Ascending aorta (tissue), 2 donors: ENCODE results near the gene CMIP. TPM values are rescaled to one million over a fixed set of nuclear protein-coding genes. Genes with fewer than 3 reads are reported as not detected.

Source experiments
- DNase-seq, 2 donors: peaks; one replicate each; pipeline ENCODE4 v3.0.0-alpha.2; 2019; ENCODE audit warnings: low spot score in 2 of 2
- H3K27ac ChIP-seq, 2 donors: fragments of 200-600 bp; sonication (generic); one replicate each; pipeline ENCODE4 v1.5.1; 2016 to 2017; ENCODE audit warnings: mild to moderate bottlenecking in 1 of 2
- H3K27me3 ChIP-seq: fragments of 200-600 bp; sonication (generic); one replicate; pipeline ENCODE4 v1.5.1; 2017
- H3K36me3 ChIP-seq, 2 donors: fragments of 200-600 bp; sonication (generic); one replicate each; pipeline ENCODE4 v1.5.1; 2016
- H3K4me1 ChIP-seq, 2 donors: fragments of 200-600 bp; sonication (generic); one replicate each; pipeline ENCODE4 v1.5.1; 2016 to 2017; ENCODE audit warnings: mild to moderate bottlenecking in 1 of 2
- H3K4me3 ChIP-seq, 2 donors: fragments of 200-600 bp; sonication (generic); one replicate each; pipeline ENCODE4 v1.5.1; 2016 to 2017; ENCODE audit warnings: mild to moderate bottlenecking in 1 of 2
- H3K9me3 ChIP-seq, 2 donors: fragments of 200-600 bp; sonication (generic); one replicate each; pipeline ENCODE4 v1.5.1; 2016
- CTCF ChIP-seq, 3 experiments: fragments of 200-600 bp in 2 of 3; fragments of 450-650 bp in 1 of 3; sonication (generic) in 2 of 3; IDR thresholded peaks; one replicate each; pipeline ENCODE4 v1.5.1; 2016 to 2019; ENCODE audit warnings: antibody characterized with exemption in 3 of 3, mild to moderate bottlenecking in 1 of 3, moderate library complexity in 1 of 3
- intact Hi-C: fragments of 100-400 bp; cut with DNase I; formaldehyde crosslinking; loops from one replicate; pipeline ENCODE4 v1.15.1; 2023
- total RNA-seq: library from RNA; depleted of rRNA; stranded (reverse); fragments of >200 nt; gene quantifications from one replicate; pipeline ENCODE4 v1.1.0, GENCODE V29; 2016

The CMIP gene
- total RNA-seq, 1 donor from 2014 or later, result 110 TPM

GRCh38 chr16:81665588-81665987, 221.0 kb downstream of the CMIP start:
- H3K4me3 ChIP-seq, result no peak overlapping the region
- H3K36me3 ChIP-seq, result peaks cover 5 to 31% of the 10 kb centered on the region in 2 donors
- no peak overlapping the region for H3K27ac ChIP-seq
- intact Hi-C loops, result no loop called here
- H3K9me3 ChIP-seq, result no peaks in the 10 kb centered on the region
- no peaks in the 10 kb centered on the region for H3K27me3 ChIP-seq
- no peak for TF ChIP-seq CTCF (IDR thresholded peaks at IDR 0.05)
- H3K4me1 ChIP-seq, result no peaks in the 10 kb centered on the region
- DNase-seq, result no peak

DNA sequence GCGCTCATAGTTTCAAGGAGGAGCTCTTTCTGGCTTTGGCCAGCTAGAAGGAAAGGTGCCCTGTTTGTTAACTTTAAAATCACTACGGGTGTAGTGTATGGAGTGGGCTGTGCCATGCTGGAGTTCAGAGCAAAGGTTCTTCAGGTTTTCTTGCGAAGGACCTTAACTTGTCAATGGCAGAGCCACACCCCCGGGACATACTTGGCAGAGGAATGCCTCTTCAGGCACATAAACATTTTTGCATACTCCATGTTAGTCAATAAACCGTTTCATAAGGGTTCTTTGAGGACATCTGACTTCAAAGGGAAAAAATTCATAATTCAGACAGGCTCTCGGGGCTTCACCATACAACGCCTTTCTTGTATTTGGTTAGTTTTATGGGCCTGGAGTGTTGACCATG, 221.5 kb downstream of the CMIP start:
- intact Hi-C loops, result no loop called here
- no peaks in the 10 kb centered on the region for H3K27me3 ChIP-seq
- H3K4me3 ChIP-seq, result no peak overlapping the region
- H3K9me3 ChIP-seq, result no peaks in the 10 kb centered on the region
- peaks cover under 1 to 26% of the 10 kb centered on the region in 2 donors for H3K36me3 ChIP-seq
- H3K4me1 ChIP-seq, result no peaks in the 10 kb centered on the region
- H3K27ac ChIP-seq, result no peak overlapping the region
- DNase-seq, result no peak
- no peak for TF ChIP-seq CTCF (IDR thresholded peaks at IDR 0.05)

- intact Hi-C loops, result no loop called here
- TF ChIP-seq CTCF (IDR thresholded peaks at IDR 0.05), result no peak
- peaks cover 4 to 34% of the 10 kb centered on the region in 2 donors for H3K36me3 ChIP-seq
- no peak for DNase-seq
- no peaks in the 10 kb centered on the region for H3K4me1 ChIP-seq
- H3K4me3 ChIP-seq, result no peak overlapping the region
- no peak overlapping the region for H3K27ac ChIP-seq
- no peaks in the 10 kb centered on the region for H3K9me3 ChIP-seq
- no peaks in the 10 kb centered on the region for H3K27me3 ChIP-seq
Observed at GRCh38 chr16:81668243-81669097, 223.9 kb downstream of the CMIP start.

DNA sequence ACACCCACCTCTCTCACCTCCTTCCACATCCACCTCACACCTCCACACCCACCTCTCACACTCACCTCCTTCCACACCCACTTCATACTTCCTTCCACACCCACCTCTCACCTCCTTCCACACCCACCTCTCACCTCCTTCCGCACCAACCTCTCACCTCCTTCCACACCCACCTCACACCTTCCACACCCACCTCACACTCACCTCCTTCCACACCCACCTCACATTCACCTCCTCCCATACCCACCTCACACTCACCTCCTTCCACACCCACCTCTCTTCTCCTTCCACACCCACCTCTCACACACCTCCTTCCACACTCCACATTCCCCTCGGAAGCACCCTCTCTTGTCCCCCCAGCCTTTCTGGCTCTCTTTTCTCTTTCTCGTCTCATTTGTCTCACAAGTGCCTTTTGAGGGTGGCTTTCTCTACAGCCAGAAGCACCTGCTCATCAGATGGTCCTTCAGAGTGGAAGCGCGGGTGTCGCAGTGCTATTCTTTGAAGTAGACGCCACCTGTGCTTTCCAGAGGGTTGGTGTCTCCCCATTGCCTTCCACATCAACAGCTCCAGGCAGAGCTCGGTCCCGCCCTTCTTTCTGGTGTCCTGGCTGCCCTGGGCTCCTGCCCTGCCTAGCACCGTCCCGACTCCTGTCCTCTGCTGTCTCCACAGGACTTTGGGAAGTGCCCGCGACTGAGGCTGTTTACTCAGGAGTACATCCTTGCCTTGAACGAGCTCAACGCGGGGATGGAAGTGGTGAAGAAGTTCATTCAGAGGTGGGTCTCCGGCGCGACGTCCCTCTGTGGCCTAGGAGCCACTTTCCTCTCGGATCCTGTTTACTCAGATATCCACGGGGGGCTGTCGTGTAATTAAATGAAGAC, 225.1 kb downstream of the CMIP start:
- Histone ChIP-seq H3K4me3 (no peak overlapping the region), H3K9me3 (no peaks in the 10 kb centered on the region), H3K4me1 (no peaks in the 10 kb centered on the region), H3K27ac (no peak overlapping the region), H3K36me3 (peaks cover 4 to 26% of the 10 kb centered on the region in 2 donors), H3K27me3 (no peaks in the 10 kb centered on the region)
- TF ChIP-seq CTCF (IDR thresholded peaks at IDR 0.05), result no peak
- intact Hi-C loops, result no loop called here
- DNase-seq, result no peak

GRCh38 chr16:81671738-81672597, 227.4 kb downstream of the CMIP start:
- H3K9me3 ChIP-seq, result no peaks in the 10 kb centered on the region
- H3K27me3 ChIP-seq, result no peaks in the 10 kb centered on the region
- no peak for DNase-seq
- H3K36me3 ChIP-seq, result peaks cover 4 to 17% of the 10 kb centered on the region in 2 donors
- no peak overlapping the region for H3K27ac ChIP-seq
- H3K4me1 ChIP-seq, result no peaks in the 10 kb centered on the region
- H3K4me3 ChIP-seq, result no peak overlapping the region
- intact Hi-C loops, result no loop called here
- TF ChIP-seq CTCF (IDR thresholded peaks at IDR 0.05), result no peak
